Mammary epithelial cell (primary cell): ENCODE data around the gene LYRM2.

Experiments used
- EZH2 ChIP-seq: IDR thresholded peaks from 2 replicates; pipeline ENCODE4 v1.6.1; 2012; ENCODE audit warnings: low read length, inconsistent platforms, borderline replicate concordance
- TF ChIP-seq, protein P1 (sequence below), 2 donors: IDR thresholded peaks in 1 of 2; conservative IDR thresholded peaks in 1 of 2; 2 replicates each; pipeline ENCODE4 v1.5.1; 2011 to 2012; ENCODE audit warnings: inconsistent platforms in 2 of 2, low read length in 2 of 2, mild to moderate bottlenecking in 2 of 2, control low read depth in 1 of 2, low read depth in 1 of 2; ENCODE audit not compliant: insufficient read depth in 1 of 2; ENCODE audit errors: extremely low read depth in 1 of 2

DNA sequence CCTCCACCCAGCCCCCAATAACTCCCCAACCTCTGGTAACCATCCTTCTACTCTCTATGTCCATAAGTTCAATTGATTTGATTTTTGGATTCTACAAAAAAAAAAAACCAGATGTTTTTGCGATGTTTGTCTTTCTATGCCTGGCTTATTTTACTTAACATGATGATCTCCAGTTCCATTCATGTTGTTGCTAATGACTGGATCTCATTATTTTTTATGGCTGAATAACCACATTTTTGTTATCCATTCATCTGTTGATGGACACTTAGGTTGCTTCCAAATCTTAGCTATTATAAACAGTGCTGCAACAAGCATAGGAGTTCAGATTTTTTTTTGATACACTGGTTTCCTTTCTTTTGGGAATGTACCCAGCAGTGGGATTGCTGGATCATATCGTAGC is 98.8 kb downstream of the LYRM2 start:
- TF ChIP-seq, protein P1, sequence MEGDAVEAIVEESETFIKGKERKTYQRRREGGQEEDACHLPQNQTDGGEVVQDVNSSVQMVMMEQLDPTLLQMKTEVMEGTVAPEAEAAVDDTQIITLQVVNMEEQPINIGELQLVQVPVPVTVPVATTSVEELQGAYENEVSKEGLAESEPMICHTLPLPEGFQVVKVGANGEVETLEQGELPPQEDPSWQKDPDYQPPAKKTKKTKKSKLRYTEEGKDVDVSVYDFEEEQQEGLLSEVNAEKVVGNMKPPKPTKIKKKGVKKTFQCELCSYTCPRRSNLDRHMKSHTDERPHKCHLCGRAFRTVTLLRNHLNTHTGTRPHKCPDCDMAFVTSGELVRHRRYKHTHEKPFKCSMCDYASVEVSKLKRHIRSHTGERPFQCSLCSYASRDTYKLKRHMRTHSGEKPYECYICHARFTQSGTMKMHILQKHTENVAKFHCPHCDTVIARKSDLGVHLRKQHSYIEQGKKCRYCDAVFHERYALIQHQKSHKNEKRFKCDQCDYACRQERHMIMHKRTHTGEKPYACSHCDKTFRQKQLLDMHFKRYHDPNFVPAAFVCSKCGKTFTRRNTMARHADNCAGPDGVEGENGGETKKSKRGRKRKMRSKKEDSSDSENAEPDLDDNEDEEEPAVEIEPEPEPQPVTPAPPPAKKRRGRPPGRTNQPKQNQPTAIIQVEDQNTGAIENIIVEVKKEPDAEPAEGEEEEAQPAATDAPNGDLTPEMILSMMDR (conservative IDR thresholded peaks at IDR 0.05 in 1 of 2, IDR thresholded peaks at IDR 0.05 in 1 of 2; ENCODE audit: extremely low read depth in 1 of 2, insufficient read depth in 1 of 2, low read depth in 1 of 2, low read length in 2 of 2), result no peak
- TF ChIP-seq EZH2, result no peak
